Rectal smooth muscle tissue (tissue), 1 donor: ENCODE results near the gene GAL3ST2.

Source experiments
- H3K27ac ChIP-seq: one replicate; pipeline ENCODE4 v1.7.0; 2013; ENCODE audit warnings: low read depth, low read length, inconsistent platforms
- H3K27me3 ChIP-seq: one replicate; pipeline ENCODE4 v1.7.0; 2013; ENCODE audit warnings: low read length; ENCODE audit not compliant: control insufficient read depth, insufficient read depth
- H3K36me3 ChIP-seq: one replicate; pipeline ENCODE4 v1.7.0; 2013; ENCODE audit warnings: low read length; ENCODE audit not compliant: control insufficient read depth, insufficient read depth
- H3K4me1 ChIP-seq: one replicate; pipeline ENCODE4 v1.7.0; 2013; ENCODE audit warnings: low read length; ENCODE audit not compliant: control insufficient read depth, insufficient read depth
- H3K4me3 ChIP-seq: one replicate; pipeline ENCODE4 v1.7.0; 2013; ENCODE audit warnings: low read length
- H3K9ac ChIP-seq: one replicate; pipeline ENCODE4 v1.7.0; 2013; ENCODE audit warnings: low read length

GAL3ST2 gene

GRCh38 chr2:241849616-241850543, 73.3 kb downstream of the GAL3ST2 start:
- no peak overlapping the region for H3K9ac ChIP-seq
- no peaks in the 10 kb centered on the region for H3K27me3 ChIP-seq
- no peak overlapping the region for H3K27ac ChIP-seq
- H3K4me1 ChIP-seq, result no peaks in the 10 kb centered on the region
- H3K36me3 ChIP-seq, result no peaks in the 10 kb centered on the region
- H3K4me3 ChIP-seq, result no peak overlapping the region

- Histone ChIP-seq H3K27ac (no peak overlapping the region), H3K4me1 (no peaks in the 10 kb centered on the region), H3K9ac (no peak overlapping the region), H3K27me3 (no peaks in the 10 kb centered on the region), H3K36me3 (no peaks in the 10 kb centered on the region), H3K4me3 (no peak overlapping the region)
These were observed 74.1 kb downstream of the GAL3ST2 start for GRCh38 chr2:241850544-241851324.

- Histone ChIP-seq H3K27me3 (no peaks in the 10 kb centered on the region), H3K27ac (no peak overlapping the region), H3K9ac (no peak overlapping the region), H3K4me3 (no peak overlapping the region), H3K4me1 (no peaks in the 10 kb centered on the region), H3K36me3 (no peaks in the 10 kb centered on the region)
These were observed 74.9 kb downstream of the GAL3ST2 start for GRCh38 chr2:241851325-241852115.

GRCh38 chr2:241852116-241852980, 75.7 kb downstream of the GAL3ST2 start:
- Histone ChIP-seq H3K4me1 (no peaks in the 10 kb centered on the region), H3K36me3 (no peaks in the 10 kb centered on the region), H3K4me3 (no peak overlapping the region), H3K27ac (no peak overlapping the region), H3K9ac (no peak overlapping the region), H3K27me3 (no peaks in the 10 kb centered on the region)

GRCh38 chr2:241852981-241853631, 76.5 kb downstream of the GAL3ST2 start:
- Histone ChIP-seq H3K27ac (no peak overlapping the region), H3K4me1 (no peaks in the 10 kb centered on the region), H3K4me3 (no peak overlapping the region), H3K36me3 (no peaks in the 10 kb centered on the region), H3K27me3 (no peaks in the 10 kb centered on the region), H3K9ac (no peak overlapping the region)
